Measurements from ENCODE around the gene PCDH9.

Gene PCDH9

DNA sequence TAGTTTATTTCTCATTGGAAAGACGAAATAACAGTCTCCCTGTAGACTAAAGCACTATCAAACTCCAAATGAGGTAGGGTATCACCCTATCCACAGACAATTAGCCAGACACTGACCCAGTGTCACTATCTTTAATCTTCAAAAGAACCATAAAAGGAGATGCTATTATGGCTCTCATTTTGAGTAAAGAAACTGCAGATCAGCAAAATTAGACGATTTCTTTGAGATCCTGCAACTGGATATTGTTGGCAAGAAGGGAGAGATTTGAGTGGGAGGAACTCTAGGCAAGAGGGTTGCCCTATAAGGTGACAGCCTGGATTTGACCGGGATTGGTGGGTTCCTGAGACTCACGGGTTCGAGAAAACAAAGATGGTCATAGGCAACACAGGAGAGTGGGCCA, 71.2 kb downstream of the PCDH9 start:
- no peak for DNase-seq (ENCODE audit: low read depth in 3 of 3, low spot score in 1 of 3)

DNA sequence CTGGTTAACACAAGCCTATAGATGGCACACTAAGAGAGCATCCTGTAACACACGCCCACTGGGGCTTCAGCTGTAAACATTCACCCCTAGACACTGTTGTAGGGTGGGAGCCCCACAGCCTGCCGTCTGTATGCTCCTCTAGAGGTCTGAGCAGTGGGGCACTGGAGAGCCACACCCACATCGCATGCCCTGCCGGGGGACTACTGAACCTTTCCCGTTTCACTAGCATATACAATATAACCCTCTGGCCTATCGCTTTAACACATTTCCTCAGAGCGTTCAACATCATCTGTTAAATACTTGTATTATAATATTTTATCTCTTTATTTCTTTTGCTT, 73.4 kb downstream of the PCDH9 start:
- DNase-seq (ENCODE audit: low read depth in 3 of 3, low spot score in 1 of 3) = no peak

DNA sequence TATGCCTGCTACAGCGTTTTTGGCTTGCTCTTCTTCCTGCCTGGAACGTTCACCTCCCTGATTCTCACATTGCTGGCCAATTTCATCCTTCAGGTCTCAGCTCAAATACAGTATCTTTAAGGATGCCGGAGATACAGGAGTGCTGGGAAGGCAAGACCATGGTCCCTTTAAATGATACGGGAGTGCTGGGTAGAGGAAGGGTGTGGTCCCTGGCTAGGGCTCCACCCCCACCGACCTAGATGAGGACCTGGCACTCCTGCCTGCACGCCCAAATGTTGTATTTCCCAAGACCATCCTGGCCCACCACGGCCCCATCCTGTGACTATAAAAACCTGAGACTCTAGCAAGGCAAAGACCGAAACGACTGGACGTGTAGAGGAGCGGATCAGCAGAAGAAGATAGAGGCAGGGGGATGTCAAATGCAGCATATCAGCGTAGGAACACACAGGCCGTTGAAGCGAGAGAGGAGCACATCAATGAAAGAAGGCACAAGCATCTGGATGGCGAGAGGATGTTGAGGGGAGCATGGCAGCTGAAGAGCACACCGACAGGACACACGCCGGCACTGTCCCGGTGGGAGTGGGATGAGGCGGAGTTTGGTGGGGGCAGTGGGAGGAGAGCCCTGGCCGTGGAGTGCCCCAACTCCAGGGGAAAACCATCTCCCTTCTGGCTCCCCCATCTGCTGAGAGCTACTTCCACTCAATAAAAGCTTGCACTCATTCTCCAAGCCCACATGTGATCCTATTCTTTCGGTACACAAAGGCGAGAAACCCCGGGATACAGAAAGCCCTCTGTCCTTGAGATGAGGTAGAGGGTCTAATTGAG, 74.0 kb downstream of the PCDH9 start:
- no peak for DNase-seq (ENCODE audit: low read depth in 3 of 3, low spot score in 1 of 3)

DNA sequence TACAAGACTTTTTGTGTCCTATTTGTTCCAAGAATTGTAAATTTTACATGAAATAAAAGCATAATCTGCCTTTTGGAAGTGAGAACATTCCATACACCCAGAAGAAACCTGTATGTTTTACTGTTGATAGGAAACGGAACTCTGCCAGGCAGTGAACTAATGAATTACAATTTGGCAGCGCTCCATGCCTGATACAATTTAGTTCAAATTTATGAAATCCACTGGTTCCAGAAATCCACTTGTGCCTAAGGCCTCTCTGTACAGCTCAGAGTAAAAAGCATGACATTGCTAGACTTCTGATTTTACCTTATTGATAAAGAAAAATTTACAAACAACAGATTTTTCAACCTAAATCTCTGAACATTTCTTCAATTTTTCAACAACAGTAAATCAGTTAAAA, 78.1 kb downstream of the PCDH9 start:
- no peak for DNase-seq (ENCODE audit: low read depth in 3 of 3, low spot score in 1 of 3)

DNA sequence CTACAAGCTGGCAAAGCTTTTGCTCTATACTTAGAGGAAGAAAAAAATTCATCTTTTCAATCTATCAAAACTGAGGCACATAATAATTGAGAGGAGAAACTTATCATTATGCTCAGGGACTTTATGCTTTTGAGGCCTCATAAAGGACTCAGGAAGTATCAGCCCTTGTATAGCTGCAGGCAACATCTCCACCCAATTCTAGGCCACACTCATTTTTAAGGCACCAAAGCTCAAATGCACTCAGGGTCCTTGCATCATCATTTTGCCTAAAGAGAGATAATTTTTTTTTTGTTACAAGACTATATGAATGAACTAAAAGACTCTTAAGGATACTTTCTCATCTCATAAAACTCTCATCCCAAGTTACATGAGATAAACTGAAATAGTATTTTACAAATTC, 78.5 kb downstream of the PCDH9 start:
- no peak for DNase-seq (ENCODE audit: low read depth in 3 of 3, low spot score in 1 of 3)

DNA sequence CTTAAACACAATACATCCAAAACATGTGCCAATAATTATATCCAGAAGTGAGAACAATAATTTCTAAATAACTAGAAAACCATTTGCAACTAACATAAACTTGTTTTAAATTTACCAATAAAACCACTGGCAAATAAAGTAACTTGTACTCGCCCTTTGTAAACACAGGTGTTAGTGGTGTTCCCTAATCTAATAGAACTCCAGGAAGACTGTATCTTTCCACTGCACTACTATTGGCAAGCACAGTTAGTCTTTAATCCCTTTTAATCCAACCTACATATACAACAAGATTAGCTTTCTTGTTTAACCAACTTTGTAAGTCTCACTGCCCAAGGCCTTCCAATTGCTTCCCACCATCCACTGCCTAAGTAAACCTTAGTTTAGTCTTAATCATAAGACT, 79.5 kb downstream of the PCDH9 start:
- DNase-seq (ENCODE audit: low read depth in 3 of 3, low spot score in 1 of 3) = no peak

DNA sequence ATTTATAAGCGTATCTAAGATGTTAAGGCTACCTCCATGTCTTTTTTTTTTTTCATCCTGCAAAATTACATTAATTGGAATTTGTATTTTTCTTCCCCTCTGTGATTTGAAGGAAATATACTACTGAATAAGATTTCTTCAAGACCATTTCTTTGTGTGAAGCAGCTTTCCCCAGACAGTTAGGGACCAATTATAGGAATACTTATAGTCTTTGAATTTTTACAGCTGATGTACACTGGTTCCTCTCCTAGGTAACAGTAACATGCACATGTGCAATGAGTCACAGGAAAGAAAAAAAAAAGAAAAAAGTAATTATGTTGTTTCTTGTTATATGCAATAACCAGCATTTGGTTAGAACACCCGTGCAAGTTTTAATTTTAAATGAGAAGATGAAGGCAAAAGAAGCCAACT, 82.0 kb downstream of the PCDH9 start:
- no peak for DNase-seq (ENCODE audit: low read depth in 3 of 3, low spot score in 1 of 3)

DNA sequence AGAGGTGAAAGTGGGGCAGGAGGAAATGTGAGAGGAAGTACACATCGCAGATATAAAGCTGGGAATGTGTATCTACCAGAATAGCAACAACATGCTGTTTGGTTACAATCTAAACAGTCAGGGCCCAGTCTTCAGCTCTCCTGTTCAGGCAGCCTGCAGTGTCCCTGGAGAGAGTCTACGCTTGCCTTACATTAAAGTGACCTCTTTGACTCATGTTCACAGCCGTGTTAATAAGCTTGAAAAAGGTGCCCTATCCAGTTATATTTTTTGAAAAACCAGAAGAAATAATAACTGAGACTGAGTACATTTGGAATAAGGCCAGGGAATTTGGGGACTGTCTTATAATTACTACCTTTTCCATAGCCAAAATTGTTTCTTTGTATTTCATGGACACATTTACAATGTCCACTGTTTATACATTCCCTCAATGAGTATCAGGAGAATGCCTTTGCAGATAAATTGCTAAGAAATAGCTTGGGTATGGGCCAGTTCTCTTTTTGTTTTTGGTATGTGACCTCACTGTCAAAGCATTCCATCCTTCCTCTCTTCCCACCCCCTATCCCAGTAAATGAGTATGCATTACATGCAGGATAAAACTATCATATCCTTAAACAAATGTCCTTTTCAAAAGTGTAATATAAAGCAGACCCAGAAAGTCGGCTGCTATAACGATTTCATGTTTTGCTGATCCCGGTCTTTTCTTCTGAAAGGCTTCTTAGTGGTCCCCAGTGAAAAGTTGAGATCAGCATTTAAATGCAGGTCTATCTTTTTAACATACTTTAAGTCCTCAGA, 82.6 kb downstream of the PCDH9 start:
- no peak for DNase-seq (ENCODE audit: low read depth in 3 of 3, low spot score in 1 of 3)

DNA sequence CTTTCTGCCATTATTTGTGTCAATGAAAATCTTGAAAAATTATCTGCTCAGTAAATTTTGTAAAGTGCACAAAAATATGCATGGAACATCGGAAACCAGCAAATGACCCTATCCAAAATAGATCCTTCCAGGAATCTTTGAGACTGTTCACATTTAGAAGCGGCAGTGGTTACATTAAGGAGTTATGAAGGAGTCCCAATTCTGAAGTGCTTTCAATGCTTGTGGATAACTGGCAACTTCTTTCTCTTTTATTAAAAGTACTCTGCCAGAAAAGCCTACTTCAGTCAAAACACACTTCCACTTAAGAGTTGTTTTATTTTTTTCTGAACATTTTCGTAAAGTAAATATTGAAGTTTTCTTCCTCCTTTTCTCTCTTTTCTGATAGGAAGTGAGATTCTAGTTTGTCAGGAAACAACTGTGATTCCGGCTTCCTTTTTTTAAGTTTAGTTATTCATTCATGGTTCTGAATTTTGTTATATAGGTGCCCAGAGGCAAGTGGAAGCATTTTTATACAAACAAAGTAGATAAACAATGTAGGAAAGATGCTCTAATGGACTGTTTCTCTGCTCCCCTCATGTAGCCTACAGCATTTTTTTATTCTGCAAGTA, 83.5 kb downstream of the PCDH9 start:
- DNase-seq (ENCODE audit: low read depth in 3 of 3, low spot score in 1 of 3) = no peak

DNA sequence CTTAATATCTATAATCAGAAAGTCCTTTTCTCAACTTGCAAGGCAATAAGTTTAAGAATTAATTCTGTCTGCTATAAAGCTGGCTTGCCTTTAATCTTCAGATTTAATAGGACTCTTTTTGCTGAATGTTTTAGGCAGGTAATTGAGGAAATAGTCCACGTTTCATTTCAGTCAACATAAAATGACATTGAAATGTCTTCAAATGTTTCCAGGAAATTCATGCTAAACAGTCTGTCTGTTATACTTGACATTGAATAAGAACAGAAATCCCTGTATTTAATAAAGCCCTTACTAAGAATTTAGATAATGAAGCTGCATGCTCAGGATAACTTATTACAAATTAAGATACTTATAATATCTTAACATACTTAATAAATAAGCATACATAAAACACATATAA, 84.2 kb downstream of the PCDH9 start:
- DNase-seq (ENCODE audit: low read depth in 3 of 3, low spot score in 1 of 3) = no peak

DNA sequence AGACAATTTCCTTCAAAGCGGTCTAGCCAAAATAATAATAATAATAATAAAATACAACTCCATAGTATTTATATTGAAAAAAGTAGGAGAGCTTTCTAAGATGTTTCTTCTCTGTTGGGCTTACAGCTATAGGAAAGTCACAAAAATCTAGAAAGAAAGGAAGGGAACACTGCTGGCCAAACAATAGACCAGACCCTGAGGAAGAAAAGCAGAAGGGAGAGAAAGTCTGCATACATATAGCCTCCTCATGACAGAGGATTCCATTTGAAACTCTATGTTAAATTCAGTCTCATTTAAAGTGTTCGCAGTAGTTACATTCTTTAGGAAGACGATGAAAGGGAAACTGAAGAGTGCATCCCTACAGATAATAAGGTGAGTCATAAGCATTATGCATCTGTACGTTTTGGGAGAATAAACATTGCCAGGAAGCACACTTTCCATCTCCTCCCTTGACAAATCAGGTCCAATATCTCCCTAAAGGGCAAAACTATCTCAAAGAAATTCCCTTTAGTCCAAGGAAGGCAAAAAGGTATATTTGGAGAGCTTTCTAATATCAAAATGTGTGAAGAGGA, 86.5 kb downstream of the PCDH9 start:
- DNase-seq (ENCODE audit: low read depth in 3 of 3, low spot score in 1 of 3) = no peak

DNA sequence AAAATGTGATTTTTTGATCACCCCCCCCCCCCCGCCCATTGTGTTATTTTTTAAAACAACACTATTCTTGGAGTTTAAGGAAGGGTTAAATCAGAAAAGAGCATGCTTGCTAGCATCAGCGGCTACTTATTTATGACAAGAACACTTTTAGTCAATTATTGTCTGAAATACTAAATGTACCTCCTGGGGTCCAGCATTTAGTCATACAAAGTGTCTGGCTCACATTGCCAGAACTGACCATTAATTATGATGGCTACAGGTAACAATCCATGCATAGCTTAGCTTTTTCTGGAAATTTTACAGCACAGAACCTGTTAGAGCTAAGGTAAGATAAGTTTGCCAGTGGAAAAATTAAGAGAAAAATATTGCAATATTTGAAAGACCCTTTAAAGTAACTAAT, 90.1 kb downstream of the PCDH9 start:
- no peak for DNase-seq (ENCODE audit: low read depth in 3 of 3, low spot score in 1 of 3)

DNA sequence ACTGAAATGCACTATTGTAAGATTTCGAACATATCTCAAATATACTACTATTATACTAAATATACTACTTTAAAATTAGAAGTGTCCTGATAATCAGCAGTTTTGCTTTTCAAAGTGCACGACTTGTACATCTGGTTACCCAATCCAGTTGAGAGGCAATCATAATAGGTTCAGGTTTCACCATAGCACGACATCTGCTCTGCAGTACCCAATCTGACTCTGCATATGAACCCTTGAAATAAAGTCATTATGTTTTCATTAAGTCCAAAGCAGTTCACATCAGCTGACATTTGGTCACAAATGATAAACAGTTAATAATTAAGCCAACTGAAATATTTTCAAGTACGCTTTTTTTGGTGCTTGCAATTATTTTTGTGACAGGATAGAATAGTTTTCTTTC, 90.6 kb downstream of the PCDH9 start:
- no peak for DNase-seq (ENCODE audit: low read depth in 3 of 3, low spot score in 1 of 3)

DNA sequence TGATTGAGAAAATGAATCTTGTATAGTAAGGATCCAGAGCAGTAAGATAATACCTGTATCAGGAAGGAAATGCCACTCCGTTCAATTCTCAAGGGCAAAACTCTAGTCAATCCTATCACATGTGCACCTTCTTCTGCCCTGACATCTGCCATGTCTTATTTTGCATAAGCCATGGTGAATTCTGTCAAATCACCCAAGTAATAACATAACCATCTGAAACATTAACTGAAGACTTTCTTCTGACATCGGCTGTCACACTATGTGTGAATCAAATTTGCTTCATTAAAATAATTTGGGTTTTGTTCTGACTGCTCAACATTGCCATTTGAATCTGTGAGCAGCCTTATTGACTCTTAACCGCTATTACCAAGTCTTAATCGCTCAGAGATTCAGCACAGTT, 91.2 kb downstream of the PCDH9 start:
- DNase-seq (ENCODE audit: low read depth in 3 of 3, low spot score in 1 of 3) = no peak

DNA sequence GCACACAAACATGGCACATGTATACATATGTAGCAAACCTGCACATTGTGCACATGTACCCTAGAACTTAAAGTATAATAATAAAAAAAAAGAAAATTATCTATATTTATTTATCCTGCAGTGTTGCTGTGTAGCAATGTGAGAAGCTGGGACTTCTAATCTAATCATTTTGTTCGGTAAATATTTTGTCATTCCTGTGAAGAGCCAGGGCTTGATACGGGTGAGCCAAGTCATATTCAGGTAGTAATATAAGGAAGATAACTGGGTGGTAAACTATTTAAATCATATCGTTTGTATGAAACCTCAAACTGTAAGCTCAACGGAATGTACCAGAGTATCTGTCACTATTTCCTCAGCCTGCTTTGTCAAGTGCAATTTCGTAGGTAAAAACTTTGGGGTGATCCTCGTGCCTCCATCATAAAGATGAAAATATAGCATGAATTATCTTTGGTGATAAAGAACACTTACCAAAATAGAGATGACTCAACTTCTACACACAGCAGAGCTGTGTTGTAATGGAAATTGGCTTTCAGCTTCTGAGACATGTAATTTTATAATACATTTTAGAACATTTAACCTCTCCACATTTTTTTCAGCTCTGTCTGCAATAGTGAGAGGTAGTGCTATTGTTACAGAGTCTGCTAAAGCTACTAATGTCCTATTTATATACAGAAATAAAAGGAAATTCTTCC, 92.9 kb downstream of the PCDH9 start:
- DNase-seq (ENCODE audit: low read depth in 3 of 3, low spot score in 1 of 3) = no peak

DNA sequence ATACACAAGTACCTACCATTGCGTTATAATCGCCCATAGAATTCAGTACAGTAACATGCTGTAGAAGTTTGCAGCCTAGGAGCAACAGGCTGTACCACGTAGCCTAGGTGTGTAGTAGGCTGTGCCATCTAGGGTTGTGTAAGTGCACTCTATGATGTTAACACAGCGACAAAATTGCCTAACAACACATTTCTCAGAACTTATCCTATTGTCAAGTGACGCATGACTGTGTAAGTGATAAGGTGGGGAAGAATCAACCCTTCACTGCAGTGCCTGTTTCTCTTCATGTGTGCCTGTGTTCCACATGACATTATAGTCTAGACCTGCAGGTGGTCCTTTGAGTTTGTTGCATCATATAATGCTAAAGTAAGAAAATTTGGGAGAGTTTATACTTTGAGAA, 94.0 kb downstream of the PCDH9 start:
- no peak for DNase-seq (ENCODE audit: low read depth in 3 of 3, low spot score in 1 of 3)

DNA sequence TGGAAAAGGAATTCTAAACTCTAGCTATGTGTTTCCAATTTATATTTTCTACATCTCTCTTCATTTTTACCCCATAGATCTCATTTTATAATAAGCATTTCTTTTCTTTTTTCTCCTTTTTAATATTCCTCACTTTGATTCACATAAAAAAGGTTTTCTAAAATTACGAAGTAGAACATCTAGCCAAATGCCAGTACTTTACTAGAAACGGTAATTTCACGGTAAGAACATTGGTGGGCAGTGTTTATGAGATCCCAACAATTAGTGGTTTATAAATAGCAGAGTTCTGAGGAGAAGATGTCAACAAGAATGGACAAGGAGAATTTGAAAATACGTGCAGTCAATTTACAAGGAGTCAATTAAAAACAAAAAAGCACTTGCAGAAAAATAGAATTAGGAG, 94.8 kb downstream of the PCDH9 start:
- no peak for DNase-seq (ENCODE audit: low read depth in 3 of 3, low spot score in 1 of 3)

DNA sequence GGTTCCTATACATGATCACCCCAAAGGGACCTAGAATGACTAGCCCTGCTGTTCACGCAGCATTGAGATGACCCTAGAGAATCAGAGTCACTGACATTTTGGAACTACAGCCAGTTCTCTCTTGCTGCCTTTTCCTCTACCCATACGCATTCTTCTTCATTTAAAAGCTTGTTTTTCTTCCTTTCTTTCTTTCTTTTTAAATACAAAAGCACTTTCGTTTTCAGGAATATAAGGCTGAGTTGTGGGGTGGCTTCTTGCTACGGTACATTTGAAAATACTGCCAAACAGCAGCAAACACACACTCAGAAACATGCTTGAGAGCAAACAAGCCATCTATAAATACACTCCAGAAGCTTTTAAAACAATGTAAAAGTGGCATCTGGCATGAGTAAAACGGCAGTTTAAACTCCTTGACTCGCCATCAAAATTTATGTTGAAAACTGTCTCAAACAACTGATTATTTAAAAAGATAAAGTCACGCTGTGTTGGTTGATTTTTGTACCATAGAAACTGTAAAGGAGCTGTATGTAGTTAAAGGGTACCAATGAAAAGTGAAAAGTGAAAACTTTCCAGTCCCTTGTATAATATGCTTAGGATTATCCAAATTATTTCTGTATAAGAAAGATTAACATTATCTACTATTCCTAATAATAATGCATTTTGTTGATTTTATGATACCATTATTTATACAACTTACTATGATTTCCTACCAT, 95.6 kb downstream of the PCDH9 start:
- DNase-seq (ENCODE audit: low read depth in 3 of 3, low spot score in 1 of 3) = no peak

DNA sequence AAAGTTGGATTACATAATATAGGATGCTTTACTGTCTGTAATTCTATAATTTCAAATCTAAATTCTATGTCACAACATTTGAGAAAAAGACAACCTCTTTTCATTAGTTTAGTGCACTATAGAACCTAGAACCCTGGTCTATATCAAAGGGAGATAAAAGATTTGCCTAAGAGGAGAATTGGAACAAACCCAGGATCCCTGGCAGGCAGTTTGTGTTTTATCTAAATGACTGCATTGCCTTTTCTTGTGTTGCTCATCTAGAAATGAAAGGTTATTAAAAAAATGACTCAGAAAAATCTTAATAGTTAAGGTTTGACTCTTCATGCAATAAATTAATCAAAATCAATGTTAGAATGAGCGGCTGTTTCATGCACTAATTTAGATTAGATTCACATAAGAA, 96.7 kb downstream of the PCDH9 start:
- DNase-seq (ENCODE audit: low read depth in 3 of 3, low spot score in 1 of 3) = no peak

DNA sequence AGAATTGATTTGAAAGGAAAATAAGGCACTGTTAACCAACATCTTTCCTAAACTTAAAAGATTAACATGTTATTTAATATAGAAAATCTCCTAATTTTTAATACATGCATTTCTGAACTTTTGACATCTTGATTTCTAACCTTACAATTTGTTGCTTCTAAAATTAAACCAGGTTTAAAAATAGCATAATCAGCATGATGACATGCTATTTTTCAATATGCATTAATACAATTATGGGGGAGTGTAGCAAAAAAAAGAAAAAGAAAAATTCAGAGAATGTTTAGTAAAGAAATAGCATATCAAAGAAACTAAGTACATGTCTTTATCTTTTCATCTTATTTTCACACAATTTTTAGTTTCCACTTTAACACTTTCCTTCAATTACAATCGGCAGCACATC, 98.7 kb downstream of the PCDH9 start:
- no peak for DNase-seq (ENCODE audit: low read depth in 3 of 3, low spot score in 1 of 3)

DNA sequence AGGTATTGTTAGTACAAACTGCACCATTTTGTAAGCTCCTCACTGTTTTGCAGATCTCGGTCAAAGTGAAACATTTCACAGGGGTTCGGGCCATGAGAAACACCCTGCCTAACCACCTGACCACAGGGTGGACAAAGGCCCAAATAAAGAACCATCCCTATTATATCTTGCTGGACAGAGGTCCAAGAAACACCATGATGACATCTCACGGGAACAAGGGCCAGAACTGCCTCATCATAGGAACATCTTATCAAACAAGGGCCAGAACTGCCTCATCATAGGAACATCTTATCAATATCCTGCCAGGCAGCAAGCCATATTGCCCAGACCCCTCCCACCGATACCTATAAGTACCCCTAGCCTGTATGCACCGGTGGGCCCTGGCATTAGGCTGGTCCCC, 99.7 kb downstream of the PCDH9 start:
- DNase-seq (ENCODE audit: low read depth in 3 of 3, low spot score in 1 of 3) = no peak

All from stimulated activated CD4-positive, alpha-beta T cell treated with anti-CD3 and anti-CD28 coated beads, TNF-alpha, amount 100 ng/mL, for 1 hour (primary cell).